Heart left ventricle (tissue), 16 donors: Measurements from ENCODE around the gene RDM1. TPM values are rescaled to one million over a fixed set of nuclear protein-coding genes. Genes with fewer than 3 reads are reported as not detected.

ENCODE experiments used
- ATAC-seq, 4 donors: fragments of 200-7000 bp; cut with Tn5 transposase; one replicate each; pipeline ENCODE4 v1.9.1; 2020 to 2022; ENCODE audit warnings: moderate library complexity in 4 of 4, mild to moderate bottlenecking in 3 of 4, moderate number of reproducible peaks in 1 of 4
- DNase-seq, 5 donors: peaks; one replicate each; pipeline ENCODE4 v3.0.0-alpha.2; 2020
- H3K27ac ChIP-seq, 12 donors: fragments of 200-600 bp; sonication (generic) in 4 of 12; one replicate each; pipeline versions ENCODE4 v1.5.0 to v1.8.0; 2016 to 2022; ENCODE audit warnings: mild to moderate bottlenecking in 2 of 12
- H3K27me3 ChIP-seq, 9 donors: fragments of 200-600 bp; sonication (generic) in 2 of 9; one replicate each; pipeline versions ENCODE4 v1.5.1 to v1.8.0; 2016 to 2022; ENCODE audit warnings: mild to moderate bottlenecking in 3 of 9
- H3K36me3 ChIP-seq, 9 donors: fragments of 200-600 bp; sonication (generic) in 2 of 9; one replicate each; pipeline versions ENCODE4 v1.5.0 to v1.8.0; 2018 to 2022; ENCODE audit warnings: mild to moderate bottlenecking in 2 of 9
- H3K4me1 ChIP-seq, 12 donors: fragments of 200-600 bp; sonication (generic) in 4 of 12; one replicate each; pipeline versions ENCODE4 v1.5.0 to v1.8.0; 2016 to 2022; ENCODE audit warnings: mild to moderate bottlenecking in 3 of 12
- H3K4me3 ChIP-seq, 12 donors: fragments of 200-600 bp; sonication (generic) in 4 of 12; one replicate each; pipeline versions ENCODE4 v1.5.0 to v1.8.0; 2017 to 2022; ENCODE audit warnings: mild to moderate bottlenecking in 9 of 12, moderate library complexity in 4 of 12
- H3K9me3 ChIP-seq, 12 donors: fragments of 200-600 bp; sonication (generic) in 4 of 12; one replicate each; pipeline versions ENCODE4 v1.5.0 to v1.8.0; 2016 to 2022; ENCODE audit warnings: mild to moderate bottlenecking in 1 of 12
- POLR2A ChIP-seq, 2 donors: fragments of 450-650 bp; IDR thresholded peaks; one replicate each; pipeline ENCODE4 v1.6.1; 2017; ENCODE audit warnings: antibody characterized with exemption in 2 of 2, mild to moderate bottlenecking in 2 of 2, moderate library complexity in 2 of 2
- WGBS, 4 donors: extraction: QIAGEN DNeasy Blood & Tissue Kit in 2 of 4; methylation state at CpG; one replicate each; pipeline versions ENCODE4 v1.1.5 to v1.1.7; 2013 to 2018; 5-methylcytosine and 5-hydroxymethylcytosine counted together
- intact Hi-C, 10 donors: fragments of 100-400 bp; cut with DNase I; formaldehyde crosslinking; loops; one replicate each; pipeline versions ENCODE4 v1.11.1 to v1.14.2; 2022
- polyA plus RNA-seq, 2 donors: library from polyadenylated mRNA; stranded (reverse); fragments of 200-250 nt; gene quantifications; one replicate each; pipeline ENCODE4 v1.2.3, GENCODE V29; 2013
- total RNA-seq, 9 donors: library from RNA; depleted of rRNA in 2 of 9; stranded (reverse); fragments of >200 nt in 2 of 9; fragmentation: NEBNext Ultra II Directional in 3 of 9; extraction: Animal tissue kit (Norgen Biotek cat#: 25700) in 3 of 9; gene quantifications; one replicate each; pipeline versions ENCODE4 v1.1.0 to v1.2.4, GENCODE V29; 2016 to 2023
- TF ChIP-seq, protein P1 (sequence below), 12 donors: fragments of 200-600 bp; sonication (generic) in 4 of 12; IDR thresholded peaks; one replicate each; pipeline versions ENCODE4 v1.5.0 to v1.8.0; 2018 to 2022; ENCODE audit warnings: antibody characterized with exemption in 12 of 12, mild to moderate bottlenecking in 5 of 12
- donor health status: ischemic (EF 13 %, LVEDD 7.1; RV severe dilation, severe dysfunction).
- donor health status: healthy with polysubstance abuse.
- donor health status: DM: no; HTN: yes; CAD: no.
- donor health status: DM: no; HTN: no; CAD: no.
- donor health status: ischemic (EF 25% LVEDD 6.9; RV normal size, moderate dysfunction).
- donor health status: ischemic (EF 25% LVEDD 5.7; RV mildly dilated, moderate dysfunction).
- donor health status: healthy.
- donor health status: DM: yes; HTN: yes; CAD: no.
- donor health status: ischemic (EF 35%, LVEDD 5.7; RV mildly dilated, moderate dysfunction).
- donor health status: nonischemic (EF 11% LVEDD 7.7; RV severe dilation, severe dysfunction).
- donor health status: DM: yes; HTN: yes; CAD: no.
- donor health status: PGD.
- donor health status: ischemic (EF 29% LVEDD 5.4; RV normal size, mild dysfunction).
- donor health status: nonischemic (EF 23%, LVEDD 6.1; RV moderate dilation, normal function).

RDM1 gene
- total and polyA plus RNA-seq, 11 donors = 0.48 TPM; not detected in 10

- no peak for ATAC-seq
- Histone ChIP-seq H3K4me3 (no peak overlapping the region), H3K9me3 (no peaks in the 10 kb centered on the region), H3K27me3 (no peaks in the 10 kb centered on the region), H3K4me1 (peaks cover 0 to 3% (median 0%) of the 10 kb centered on the region in 12 donors), H3K27ac (no peak overlapping the region), H3K36me3 (no peaks in the 10 kb centered on the region)
- DNase-seq = no peak
- intact Hi-C loops = no loop called here
- 85 to 100% (median 98%) methylated on average over 1 of the region's 1 CpG for WGBS, 4 donors
- TF ChIP-seq, protein P1, sequence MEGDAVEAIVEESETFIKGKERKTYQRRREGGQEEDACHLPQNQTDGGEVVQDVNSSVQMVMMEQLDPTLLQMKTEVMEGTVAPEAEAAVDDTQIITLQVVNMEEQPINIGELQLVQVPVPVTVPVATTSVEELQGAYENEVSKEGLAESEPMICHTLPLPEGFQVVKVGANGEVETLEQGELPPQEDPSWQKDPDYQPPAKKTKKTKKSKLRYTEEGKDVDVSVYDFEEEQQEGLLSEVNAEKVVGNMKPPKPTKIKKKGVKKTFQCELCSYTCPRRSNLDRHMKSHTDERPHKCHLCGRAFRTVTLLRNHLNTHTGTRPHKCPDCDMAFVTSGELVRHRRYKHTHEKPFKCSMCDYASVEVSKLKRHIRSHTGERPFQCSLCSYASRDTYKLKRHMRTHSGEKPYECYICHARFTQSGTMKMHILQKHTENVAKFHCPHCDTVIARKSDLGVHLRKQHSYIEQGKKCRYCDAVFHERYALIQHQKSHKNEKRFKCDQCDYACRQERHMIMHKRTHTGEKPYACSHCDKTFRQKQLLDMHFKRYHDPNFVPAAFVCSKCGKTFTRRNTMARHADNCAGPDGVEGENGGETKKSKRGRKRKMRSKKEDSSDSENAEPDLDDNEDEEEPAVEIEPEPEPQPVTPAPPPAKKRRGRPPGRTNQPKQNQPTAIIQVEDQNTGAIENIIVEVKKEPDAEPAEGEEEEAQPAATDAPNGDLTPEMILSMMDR (IDR thresholded peaks at IDR 0.05) = no peak
Measured at GRCh38 chr17:35914354-35914753, 16.2 kb downstream of the RDM1 start.

DNA sequence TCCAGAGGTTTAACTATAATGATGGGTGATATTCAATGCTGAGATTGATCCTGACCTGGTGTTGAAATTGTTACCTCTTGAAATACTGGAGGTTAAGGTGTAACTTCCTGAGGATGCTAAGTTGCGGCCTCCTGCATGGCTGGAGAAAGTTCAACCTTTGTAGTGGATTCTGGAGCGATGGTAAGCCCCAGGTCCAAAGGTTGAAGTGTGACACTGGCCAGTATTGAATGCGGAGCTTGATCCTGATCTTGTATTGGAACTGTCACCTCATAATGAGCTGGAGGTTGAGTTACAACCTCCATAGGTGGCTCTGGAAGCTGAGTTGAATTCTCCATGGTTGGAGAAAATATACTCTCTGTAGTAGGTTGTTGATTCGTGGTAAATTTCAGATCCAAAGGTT is 17.0 kb downstream of the RDM1 start:
- peaks cover 0 to 3% (median 0%) of the 10 kb centered on the region in 12 donors for H3K4me1 ChIP-seq
- H3K36me3 ChIP-seq = no peaks in the 10 kb centered on the region
- no peaks in the 10 kb centered on the region for H3K9me3 ChIP-seq
- 79 to 86% (median 85%) methylated on average over 4 of the region's 4 CpGs for WGBS, 4 donors
- no peak overlapping the region for H3K27ac ChIP-seq
- no peak overlapping the region for H3K4me3 ChIP-seq
- H3K27me3 ChIP-seq = no peaks in the 10 kb centered on the region
- ATAC-seq = no peak
- TF ChIP-seq POLR2A (IDR thresholded peaks at IDR 0.05) = no peak
- TF ChIP-seq, protein P1 (IDR thresholded peaks at IDR 0.05) = no peak
- DNase-seq = no peak
- intact Hi-C loops = no loop called here

- H3K36me3 ChIP-seq = no peaks in the 10 kb centered on the region
- H3K9me3 ChIP-seq = no peaks in the 10 kb centered on the region
- ATAC-seq (no peak), DNase-seq (no peak)
- 75 to 100% (median 83%) methylated on average over 2 of the region's 2 CpGs for WGBS, 4 donors
- TF ChIP-seq POLR2A (IDR thresholded peaks at IDR 0.05) = no peak
- TF ChIP-seq, protein P1 (IDR thresholded peaks at IDR 0.05) = no peak
- no peak overlapping the region for H3K4me3 ChIP-seq
- no peaks in the 10 kb centered on the region for H3K27me3 ChIP-seq
- H3K4me1 ChIP-seq = no peaks in the 10 kb centered on the region
- intact Hi-C loops = no loop called here
- no peak overlapping the region for H3K27ac ChIP-seq
Measured at GRCh38 chr17:35912942-35913341, 17.6 kb downstream of the RDM1 start.

- 95 to 98% (median 96%) methylated on average over 3 of the region's 3 CpGs for WGBS, 4 donors
- DNase-seq (no peak), ATAC-seq (no peak)
- H3K27me3 ChIP-seq = no peaks in the 10 kb centered on the region
- no peaks in the 10 kb centered on the region for H3K4me1 ChIP-seq
- intact Hi-C loops = no loop called here
- H3K9me3 ChIP-seq = no peaks in the 10 kb centered on the region
- TF ChIP-seq, protein P1 (IDR thresholded peaks at IDR 0.05) = no peak
- TF ChIP-seq POLR2A (IDR thresholded peaks at IDR 0.05) = no peak
- no peak overlapping the region for H3K27ac ChIP-seq
- no peaks in the 10 kb centered on the region for H3K36me3 ChIP-seq
- no peak overlapping the region for H3K4me3 ChIP-seq
Measured at GRCh38 chr17:35912339-35912912, 18.1 kb downstream of the RDM1 start.
